Retinal pigment epithelial cell (primary cell): ENCODE measurements around the gene FER.

Source experiments
- DNase-seq: peaks from one replicate; pipeline ENCODE4 v3.0.0-alpha.2; 2010; ENCODE audit warnings: low read depth
- H3K4me3 ChIP-seq: 2 replicates; pipeline ENCODE4 v1.5.1; 2011; ENCODE audit warnings: mild to moderate bottlenecking, low read length, control low read depth, moderate library complexity
- CTCF ChIP-seq: conservative IDR thresholded peaks from 2 replicates; pipeline ENCODE4 v1.5.1; 2011; ENCODE audit warnings: low read depth, low read length, control low read depth, inconsistent platforms

The FER gene

GRCh38 chr5:109027983-109028607 lies 280.4 kb downstream of the FER start:
- no peak for DNase-seq
- no peak for TF ChIP-seq CTCF
- no peak overlapping the region for H3K4me3 ChIP-seq

- H3K4me3 ChIP-seq, result no peak overlapping the region
- no peak for DNase-seq
- TF ChIP-seq CTCF, result no peak
Measured at GRCh38 chr5:109028608-109029299, 281.1 kb downstream of the FER start.

GRCh38 chr5:109029847-109030246 lies 282.1 kb downstream of the FER start:
- no peak for DNase-seq
- no peak for TF ChIP-seq CTCF
- no peak overlapping the region for H3K4me3 ChIP-seq

DNA sequence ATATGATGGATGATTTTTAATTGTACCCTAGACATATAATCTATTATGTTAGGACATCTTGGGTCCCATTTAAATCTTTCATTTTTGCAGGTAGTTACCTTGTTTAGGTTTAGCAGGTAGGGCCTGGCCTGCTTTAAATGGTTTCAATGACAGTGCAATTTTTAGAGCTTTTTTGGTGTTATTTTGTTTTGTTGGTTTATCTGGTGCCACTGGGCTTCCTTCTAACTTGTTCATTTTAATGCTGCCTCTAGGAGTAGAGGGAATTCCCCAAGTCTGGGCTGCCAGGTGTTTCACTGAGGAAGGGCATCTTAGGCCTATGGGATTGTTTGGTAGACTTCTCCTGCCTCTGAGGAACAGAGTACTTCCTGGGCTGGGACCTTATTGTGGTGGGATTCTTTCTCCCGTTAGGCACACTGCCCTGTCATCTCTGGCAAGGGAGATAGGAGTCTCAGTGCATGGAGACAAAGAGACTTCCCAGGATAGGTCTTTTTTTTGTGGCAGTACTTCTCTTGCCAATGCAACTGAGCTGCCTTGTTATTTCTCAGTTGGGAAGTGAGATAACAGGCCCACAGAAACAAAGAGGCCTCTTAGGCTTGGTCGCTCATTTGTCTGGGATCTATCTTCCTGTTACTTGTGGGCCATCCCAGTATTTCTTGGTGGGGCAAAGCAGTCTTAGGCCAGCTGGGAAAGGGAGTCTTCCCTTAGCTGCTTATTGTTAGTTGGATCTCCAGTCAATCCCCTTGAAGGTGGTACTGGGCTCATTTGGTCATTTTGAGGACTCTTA lies 282.9 kb downstream of the FER start:
- TF ChIP-seq CTCF, result no peak
- H3K4me3 ChIP-seq, result no peak overlapping the region
- DNase-seq, result no peak

- H3K4me3 ChIP-seq, result no peak overlapping the region
- no peak for DNase-seq
- no peak for TF ChIP-seq CTCF
Measured at GRCh38 chr5:109034306-109034705, 286.6 kb downstream of the FER start.

GRCh38 chr5:109035436-109035835 lies 287.7 kb downstream of the FER start:
- DNase-seq, result no peak
- H3K4me3 ChIP-seq, result no peak overlapping the region
- TF ChIP-seq CTCF, result no peak
